ENCODE measurements around the gene COL27A1. TPM values are rescaled to one million over a fixed set of nuclear protein-coding genes. Genes with fewer than 3 reads are reported as not detected.

The COL27A1 gene
- total RNA-seq, 1 experiment from 2014 or later: not detected

- no peaks in the 10 kb centered on the region for H3K4me1 ChIP-seq (ENCODE audit: low read length)
- H3K9me3 ChIP-seq (ENCODE audit: low read length): no peaks in the 10 kb centered on the region
- no peaks in the 10 kb centered on the region for H3K79me2 ChIP-seq (ENCODE audit: low read length)
- H3K27ac ChIP-seq (ENCODE audit: low read length): no peak overlapping the region
- H3K9ac ChIP-seq (ENCODE audit: low read length): no peak overlapping the region
- no peaks in the 10 kb centered on the region for H3K9me2 ChIP-seq (replicated peaks; ENCODE audit: insufficient read depth, low read length)
- H2AFZ ChIP-seq (ENCODE audit: low read length): no peak overlapping the region
- H3K36me3 ChIP-seq (ENCODE audit: insufficient read depth, low read length): no peaks in the 10 kb centered on the region
- no peak for DNase-seq
- no peak overlapping the region for H3K4me3 ChIP-seq (ENCODE audit: low read length)
- no peak overlapping the region for H3K4me2 ChIP-seq (ENCODE audit: low read depth, low read length, poor library complexity, severe bottlenecking)
- H4K20me1 ChIP-seq (ENCODE audit: insufficient read depth, low read depth, low read length): no peaks in the 10 kb centered on the region
- no peaks in the 10 kb centered on the region for H3K27me3 ChIP-seq (ENCODE audit: low read length)
Measured at GRCh38 chr9:114138552-114138971, 16.8 kb upstream of the COL27A1 start.

- H3K4me2 ChIP-seq (ENCODE audit: low read depth, low read length, poor library complexity, severe bottlenecking): no peak overlapping the region
- no peaks in the 10 kb centered on the region for H3K27me3 ChIP-seq (ENCODE audit: low read length)
- no peaks in the 10 kb centered on the region for H3K9me2 ChIP-seq (replicated peaks; ENCODE audit: insufficient read depth, low read length)
- no peaks in the 10 kb centered on the region for H3K4me1 ChIP-seq (ENCODE audit: low read length)
- H3K4me3 ChIP-seq (ENCODE audit: low read length): no peak overlapping the region
- no peaks in the 10 kb centered on the region for H4K20me1 ChIP-seq (ENCODE audit: insufficient read depth, low read depth, low read length)
- no peaks in the 10 kb centered on the region for H3K9me3 ChIP-seq (ENCODE audit: low read length)
- H3K27ac ChIP-seq (ENCODE audit: low read length): no peak overlapping the region
- no peaks in the 10 kb centered on the region for H3K79me2 ChIP-seq (ENCODE audit: low read length)
- no peak for DNase-seq
- no peaks in the 10 kb centered on the region for H3K36me3 ChIP-seq (ENCODE audit: insufficient read depth, low read length)
- no peak overlapping the region for H2AFZ ChIP-seq (ENCODE audit: low read length)
- no peak overlapping the region for H3K9ac ChIP-seq (ENCODE audit: low read length)
Measured at GRCh38 chr9:114139071-114139470, 16.3 kb upstream of the COL27A1 start.

- H3K9me3 ChIP-seq (ENCODE audit: low read length): no peaks in the 10 kb centered on the region
- no peaks in the 10 kb centered on the region for H3K79me2 ChIP-seq (ENCODE audit: low read length)
- H4K20me1 ChIP-seq (ENCODE audit: insufficient read depth, low read depth, low read length): no peaks in the 10 kb centered on the region
- no peak for DNase-seq
- H3K27me3 ChIP-seq (ENCODE audit: low read length): no peaks in the 10 kb centered on the region
- H3K36me3 ChIP-seq (ENCODE audit: insufficient read depth, low read length): no peaks in the 10 kb centered on the region
- no peak overlapping the region for H3K9ac ChIP-seq (ENCODE audit: low read length)
- H2AFZ ChIP-seq (ENCODE audit: low read length): no peak overlapping the region
- no peaks in the 10 kb centered on the region for H3K4me1 ChIP-seq (ENCODE audit: low read length)
- H3K4me3 ChIP-seq (ENCODE audit: low read length): no peak overlapping the region
- H3K27ac ChIP-seq (ENCODE audit: low read length): no peak overlapping the region
- no peak overlapping the region for H3K4me2 ChIP-seq (ENCODE audit: low read depth, low read length, poor library complexity, severe bottlenecking)
- no peaks in the 10 kb centered on the region for H3K9me2 ChIP-seq (replicated peaks; ENCODE audit: insufficient read depth, low read length)
Measured at GRCh38 chr9:114140401-114140800, 14.9 kb upstream of the COL27A1 start.

GRCh38 chr9:114140850-114141249 is 14.5 kb upstream of the COL27A1 start:
- no peaks in the 10 kb centered on the region for H3K79me2 ChIP-seq (ENCODE audit: low read length)
- no peaks in the 10 kb centered on the region for H3K27me3 ChIP-seq (ENCODE audit: low read length)
- no peak overlapping the region for H3K4me3 ChIP-seq (ENCODE audit: low read length)
- H4K20me1 ChIP-seq (ENCODE audit: insufficient read depth, low read depth, low read length): no peaks in the 10 kb centered on the region
- H3K4me2 ChIP-seq (ENCODE audit: low read depth, low read length, poor library complexity, severe bottlenecking): no peak overlapping the region
- H3K4me1 ChIP-seq (ENCODE audit: low read length): no peaks in the 10 kb centered on the region
- no peaks in the 10 kb centered on the region for H3K9me3 ChIP-seq (ENCODE audit: low read length)
- H3K27ac ChIP-seq (ENCODE audit: low read length): no peak overlapping the region
- no peak overlapping the region for H2AFZ ChIP-seq (ENCODE audit: low read length)
- no peak overlapping the region for H3K9ac ChIP-seq (ENCODE audit: low read length)
- no peaks in the 10 kb centered on the region for H3K36me3 ChIP-seq (ENCODE audit: insufficient read depth, low read length)
- no peak for DNase-seq
- H3K9me2 ChIP-seq (replicated peaks; ENCODE audit: insufficient read depth, low read length): no peaks in the 10 kb centered on the region

- H3K9ac ChIP-seq (ENCODE audit: low read length): no peak overlapping the region
- H3K27ac ChIP-seq (ENCODE audit: low read length): no peak overlapping the region
- no peaks in the 10 kb centered on the region for H4K20me1 ChIP-seq (ENCODE audit: insufficient read depth, low read depth, low read length)
- no peak for DNase-seq
- no peak overlapping the region for H3K4me3 ChIP-seq (ENCODE audit: low read length)
- H3K9me3 ChIP-seq (ENCODE audit: low read length): no peaks in the 10 kb centered on the region
- H3K36me3 ChIP-seq (ENCODE audit: insufficient read depth, low read length): no peaks in the 10 kb centered on the region
- no peak overlapping the region for H3K4me2 ChIP-seq (ENCODE audit: low read depth, low read length, poor library complexity, severe bottlenecking)
- no peak overlapping the region for H2AFZ ChIP-seq (ENCODE audit: low read length)
- no peaks in the 10 kb centered on the region for H3K27me3 ChIP-seq (ENCODE audit: low read length)
- no peaks in the 10 kb centered on the region for H3K4me1 ChIP-seq (ENCODE audit: low read length)
- no peaks in the 10 kb centered on the region for H3K79me2 ChIP-seq (ENCODE audit: low read length)
- H3K9me2 ChIP-seq (replicated peaks; ENCODE audit: insufficient read depth, low read length): no peaks in the 10 kb centered on the region
Measured at GRCh38 chr9:114141553-114142402, 13.6 kb upstream of the COL27A1 start.

GRCh38 chr9:114143234-114143633 is 12.1 kb upstream of the COL27A1 start:
- no peak for DNase-seq
- H3K4me3 ChIP-seq (ENCODE audit: low read length): no peak overlapping the region
- H2AFZ ChIP-seq (ENCODE audit: low read length): no peak overlapping the region
- H3K4me1 ChIP-seq (ENCODE audit: low read length): no peaks in the 10 kb centered on the region
- no peaks in the 10 kb centered on the region for H3K9me3 ChIP-seq (ENCODE audit: low read length)
- no peaks in the 10 kb centered on the region for H3K79me2 ChIP-seq (ENCODE audit: low read length)
- H3K9ac ChIP-seq (ENCODE audit: low read length): no peak overlapping the region
- H3K27me3 ChIP-seq (ENCODE audit: low read length): no peaks in the 10 kb centered on the region
- H3K4me2 ChIP-seq (ENCODE audit: low read depth, low read length, poor library complexity, severe bottlenecking): no peak overlapping the region
- H3K9me2 ChIP-seq (replicated peaks; ENCODE audit: insufficient read depth, low read length): no peaks in the 10 kb centered on the region
- H3K36me3 ChIP-seq (ENCODE audit: insufficient read depth, low read length): no peaks in the 10 kb centered on the region
- no peak overlapping the region for H3K27ac ChIP-seq (ENCODE audit: low read length)
- H4K20me1 ChIP-seq (ENCODE audit: insufficient read depth, low read depth, low read length): no peaks in the 10 kb centered on the region

- Histone ChIP-seq H3K79me2 (ENCODE audit: low read length) (no peaks in the 10 kb centered on the region), H3K9me3 (ENCODE audit: low read length) (no peaks in the 10 kb centered on the region), H3K9ac (ENCODE audit: low read length) (no peak overlapping the region), H3K4me3 (ENCODE audit: low read length) (no peak overlapping the region), H3K27me3 (ENCODE audit: low read length) (no peaks in the 10 kb centered on the region), H3K36me3 (ENCODE audit: insufficient read depth, low read length) (no peaks in the 10 kb centered on the region), H3K4me2 (ENCODE audit: low read depth, low read length, poor library complexity, severe bottlenecking) (no peak overlapping the region), H3K27ac (ENCODE audit: low read length) (no peak overlapping the region), H4K20me1 (ENCODE audit: insufficient read depth, low read depth, low read length) (no peaks in the 10 kb centered on the region), H2AFZ (ENCODE audit: low read length) (no peak overlapping the region), H3K4me1 (ENCODE audit: low read length) (no peaks in the 10 kb centered on the region), H3K9me2 (replicated peaks; ENCODE audit: insufficient read depth, low read length) (no peaks in the 10 kb centered on the region)
- DNase-seq: no peak
Measured at GRCh38 chr9:114146735-114147134, 8.6 kb upstream of the COL27A1 start.

GRCh38 chr9:114149181-114149580 is 6.2 kb upstream of the COL27A1 start:
- no peaks in the 10 kb centered on the region for H3K27me3 ChIP-seq (ENCODE audit: low read length)
- no peaks in the 10 kb centered on the region for H3K9me3 ChIP-seq (ENCODE audit: low read length)
- H2AFZ ChIP-seq (ENCODE audit: low read length): no peak overlapping the region
- H3K36me3 ChIP-seq (ENCODE audit: insufficient read depth, low read length): no peaks in the 10 kb centered on the region
- H3K27ac ChIP-seq (ENCODE audit: low read length): no peak overlapping the region
- H3K4me3 ChIP-seq (ENCODE audit: low read length): no peak overlapping the region
- H4K20me1 ChIP-seq (ENCODE audit: insufficient read depth, low read depth, low read length): no peaks in the 10 kb centered on the region
- no peaks in the 10 kb centered on the region for H3K79me2 ChIP-seq (ENCODE audit: low read length)
- no peaks in the 10 kb centered on the region for H3K9me2 ChIP-seq (replicated peaks; ENCODE audit: insufficient read depth, low read length)
- no peaks in the 10 kb centered on the region for H3K4me1 ChIP-seq (ENCODE audit: low read length)
- no peak for DNase-seq
- H3K9ac ChIP-seq (ENCODE audit: low read length): no peak overlapping the region
- no peak overlapping the region for H3K4me2 ChIP-seq (ENCODE audit: low read depth, low read length, poor library complexity, severe bottlenecking)

All from Karpas-422 (cell line).